CD4-positive, alpha-beta memory T cell (primary cell): ENCODE results near the gene PIK3CB. TPM values are rescaled to one million over a fixed set of nuclear protein-coding genes. Genes with fewer than 3 reads are reported as not detected.
"Not testable (repeated sequence)": the region's sequence is repeated elsewhere in the genome, so short reads cannot be mapped to it uniquely, and the experiment has no call there.

Source experiments
- CTCF ChIA-PET: fragments of 350-600 bp; sonication (Branson Sonifier 250); formaldehyde crosslinking; loops from one replicate; lab custom pipeline; 2021; ENCODE audit warnings: inconsistent platforms; ENCODE audit not compliant: partially characterized antibody; lab: Charles Lee
- POLR2A ChIA-PET: fragments of 350-600 bp; sonication (Branson Sonifier 250); formaldehyde crosslinking; loops from one replicate; lab custom pipeline; 2021; ENCODE audit not compliant: partially characterized antibody; lab: Charles Lee
- DNase-seq, 5 donors: peaks; one replicate each; pipeline versions ENCODE4 v3.0.0 to v3.0.0-alpha.2; 2020 to 2022; ENCODE audit warnings: mixed read lengths in 1 of 5
- H3K27ac ChIP-seq: one replicate; pipeline ENCODE4 v1.7.0; 2013; ENCODE audit warnings: low read depth, low read length
- H3K27me3 ChIP-seq: 2 replicates; pipeline ENCODE4 v1.7.0; 2013; ENCODE audit warnings: mild to moderate bottlenecking, low read length, moderate library complexity; ENCODE audit not compliant: insufficient read depth
- H3K36me3 ChIP-seq: 2 replicates; pipeline ENCODE4 v1.7.0; 2013; ENCODE audit warnings: mild to moderate bottlenecking, low read length, moderate library complexity; ENCODE audit not compliant: insufficient read depth
- H3K4me1 ChIP-seq: 2 replicates; pipeline ENCODE4 v1.7.0; 2013; ENCODE audit warnings: mild to moderate bottlenecking, low read length, moderate library complexity; ENCODE audit not compliant: insufficient read depth
- H3K4me3 ChIP-seq, 2 donors: one replicate each; pipeline ENCODE4 v1.7.0; 2013; ENCODE audit warnings: low read length in 2 of 2, mild to moderate bottlenecking in 1 of 2
- H3K9me3 ChIP-seq, 2 donors: one replicate each; pipeline ENCODE4 v1.7.0; 2013; ENCODE audit warnings: low read length in 2 of 2, control low read depth in 1 of 2; ENCODE audit not compliant: control insufficient read depth in 1 of 2
- H3K27ac Mint-ChIP-seq, 7 donors: one replicate each; pipeline ENCODE4 v1.8.0; 2020 to 2021; ENCODE audit warnings: mixed read lengths in 7 of 7, mild to moderate bottlenecking in 6 of 7, inconsistent platforms in 3 of 7, moderate library complexity in 3 of 7
- H3K27me3 Mint-ChIP-seq, 2 donors: one replicate each; pipeline ENCODE4 v1.8.0; 2020 to 2021; ENCODE audit warnings: mixed read lengths in 2 of 2
- H3K36me3 Mint-ChIP-seq, 2 donors: one replicate each; pipeline ENCODE4 v1.8.0; 2020 to 2021; ENCODE audit warnings: mixed read lengths in 2 of 2, inconsistent platforms in 1 of 2, mild to moderate bottlenecking in 1 of 2
- H3K4me1 Mint-ChIP-seq, 4 donors: one replicate each; pipeline ENCODE4 v1.8.0; 2020 to 2021; ENCODE audit warnings: mixed read lengths in 4 of 4, mild to moderate bottlenecking in 1 of 4
- H3K4me3 Mint-ChIP-seq, 8 donors: one replicate each; pipeline ENCODE4 v1.8.0; 2020 to 2021; ENCODE audit warnings: mixed read lengths in 8 of 8, mild to moderate bottlenecking in 7 of 8, moderate library complexity in 6 of 8, inconsistent platforms in 3 of 8
- H3K9me3 Mint-ChIP-seq, 8 donors: one replicate each; pipeline ENCODE4 v1.8.0; 2020 to 2021; ENCODE audit warnings: mixed read lengths in 8 of 8, mild to moderate bottlenecking in 5 of 8, inconsistent platforms in 3 of 8, moderate library complexity in 1 of 8
- intact Hi-C: fragments of 100-400 bp; cut with micrococcal nuclease; formaldehyde crosslinking; loops from one replicate; pipeline ENCODE4 v1.15.1; 2023
- polyA plus RNA-seq, 2 donors: library from polyadenylated mRNA; unstranded; fragments of 300-500 nt; fragmentation: Illumina TruSeq; gene quantifications; one replicate each; pipeline ENCODE4 v1.2.3, GENCODE V29; 2021
- total RNA-seq, 2 experiments: library from RNA; stranded (reverse); gene quantifications; one replicate each; pipeline ENCODE4 v1.2.3, GENCODE V29; 2021

Gene PIK3CB
- total and polyA plus RNA-seq, 4 experiments from 2014 or later, result 14.4 to 52.1 (median 34.4) TPM

- CTCF ChIA-PET, H3K4me3 ChIP-seq, H3K4me1 ChIP-seq, POLR2A ChIA-PET, H3K27ac ChIP-seq, H3K4me1 Mint-ChIP-seq, H3K27ac Mint-ChIP-seq, H3K27me3 Mint-ChIP-seq, DNase-seq, H3K27me3 ChIP-seq, H3K4me3 Mint-ChIP-seq, H3K9me3 ChIP-seq, H3K9me3 Mint-ChIP-seq, intact Hi-C loops: not testable (repeated sequence)
- peaks cover 32% of the 10 kb centered on the region for H3K36me3 ChIP-seq
- H3K36me3 Mint-ChIP-seq, result peaks cover 46 to 55% of the 10 kb centered on the region in 2 donors
Measured at GRCh38 chr3:138680974-138681373, 153.8 kb downstream of the PIK3CB start.

GRCh38 chr3:138678874-138679392 is 155.8 kb downstream of the PIK3CB start:
- peaks cover 62 to 71% of the 10 kb centered on the region in 2 donors for H3K36me3 Mint-ChIP-seq
- no peaks in the 10 kb centered on the region for H3K27me3 Mint-ChIP-seq

GRCh38 chr3:138678086-138678485 is 156.6 kb downstream of the PIK3CB start:
- DNase-seq, result no peak
- H3K27me3 Mint-ChIP-seq, result no peaks in the 10 kb centered on the region
- H3K27ac Mint-ChIP-seq, result no peak overlapping the region
- Histone ChIP-seq H3K27ac (no peak overlapping the region), H3K4me3 (no peak overlapping the region), H3K27me3 (no peaks in the 10 kb centered on the region), H3K9me3 (no peaks in the 10 kb centered on the region), H3K36me3 (peaks cover 23% of the 10 kb centered on the region), H3K4me1 (no peaks in the 10 kb centered on the region)
- H3K36me3 Mint-ChIP-seq, result peaks cover 67 to 74% of the 10 kb centered on the region in 2 donors
- H3K4me1 Mint-ChIP-seq, result no peaks in the 10 kb centered on the region
- intact Hi-C loops, result no loop called here
- H3K9me3 Mint-ChIP-seq, result peaks cover 4 to 22% (median 16%) of the 10 kb centered on the region in 8 donors
- POLR2A ChIA-PET, result no interaction called here
- CTCF ChIA-PET, result interaction anchor here (1.1 to 2.7 kb wide), 4 partner anchors 10 to 247 kb away, joined by 3 to 12 read pairs (median 4); no protein-coding TSS in a partner anchor
- H3K4me3 Mint-ChIP-seq, result no peak overlapping the region

More at GRCh38 chr3:138678874-138679392, 155.8 kb downstream of the PIK3CB start:
- Mint-ChIP-seq H3K9me3 (peaks cover 4 to 21% (median 16%) of the 10 kb centered on the region in 8 donors), H3K27ac (no peak overlapping the region), H3K4me1 (no peaks in the 10 kb centered on the region), H3K4me3 (no peak overlapping the region)
- POLR2A ChIA-PET, result interaction anchor here (0.5 kb wide), 1 partner anchor 240 kb away, joined by 3 read pairs; no protein-coding TSS in a partner anchor
- intact Hi-C loops, result no loop called here
- Histone ChIP-seq H3K27me3 (no peaks in the 10 kb centered on the region), H3K4me3 (no peak overlapping the region), H3K27ac (no peak overlapping the region), H3K36me3 (peaks cover 28% of the 10 kb centered on the region), H3K9me3 (no peaks in the 10 kb centered on the region), H3K4me1 (no peaks in the 10 kb centered on the region)
- CTCF ChIA-PET, result interaction anchor here (0.5 to 2.7 kb wide), 7 partner anchors 9 to 460 kb away, joined by 3 to 12 read pairs (median 3); no protein-coding TSS in a partner anchor
- no peak for DNase-seq

- no peaks in the 10 kb centered on the region for H3K27me3 Mint-ChIP-seq
- peaks cover 4% of the 10 kb centered on the region for H3K36me3 ChIP-seq
- no peaks in the 10 kb centered on the region for H3K4me1 Mint-ChIP-seq
Measured at GRCh38 chr3:138675393-138675792, 159.3 kb downstream of the PIK3CB start.

GRCh38 chr3:138673641-138674530 is 160.8 kb downstream of the PIK3CB start:
- Mint-ChIP-seq H3K27ac (no peak overlapping the region), H3K36me3 (peaks cover 72 to 82% of the 10 kb centered on the region in 2 donors), H3K9me3 (peaks cover 4 to 22% (median 16%) of the 10 kb centered on the region in 8 donors), H3K27me3 (no peaks in the 10 kb centered on the region), H3K4me3 (no peak overlapping the region), H3K4me1 (no peaks in the 10 kb centered on the region)
- no peak overlapping the region for H3K27ac ChIP-seq
- intact Hi-C loops, result no loop called here
- no peaks in the 10 kb centered on the region for H3K4me1 ChIP-seq
- peaks cover 3% of the 10 kb centered on the region for H3K36me3 ChIP-seq
- POLR2A ChIA-PET, result interaction anchor here (0.5 kb wide), 1 partner anchor 271 kb away, joined by 3 read pairs; no protein-coding TSS in a partner anchor
- no peaks in the 10 kb centered on the region for H3K9me3 ChIP-seq
- H3K27me3 ChIP-seq, result no peaks in the 10 kb centered on the region
- no peak overlapping the region for H3K4me3 ChIP-seq
- CTCF ChIA-PET, result interaction anchor here (0.7 to 1.2 kb wide), 2 partner anchors 242 to 249 kb away, joined by 3 to 5 read pairs; no protein-coding TSS in a partner anchor
- no peak for DNase-seq

More at GRCh38 chr3:138675393-138675792, 159.3 kb downstream of the PIK3CB start:
- no peak for DNase-seq
- Mint-ChIP-seq H3K36me3 (peaks cover 63 to 73% of the 10 kb centered on the region in 2 donors), H3K27ac (peak overlapping the region in 1 of 7 donors; percentile 73), H3K9me3 (peaks cover 4 to 22% (median 16%) of the 10 kb centered on the region in 8 donors), H3K4me3 (peak overlapping the region in 1 of 8 donors; percentile 10)
- Histone ChIP-seq H3K9me3 (no peaks in the 10 kb centered on the region), H3K4me1 (no peaks in the 10 kb centered on the region), H3K27me3 (no peaks in the 10 kb centered on the region), H3K4me3 (no peak overlapping the region), H3K27ac (no peak overlapping the region)
- ChIA-PET CTCF (no interaction called here), POLR2A (no interaction called here)
- intact Hi-C loops, result no loop called here

GRCh38 chr3:138670407-138670806 is 164.3 kb downstream of the PIK3CB start:
- Histone ChIP-seq H3K4me3 (no peak overlapping the region), H3K27ac (no peak overlapping the region), H3K9me3 (no peaks in the 10 kb centered on the region), H3K4me1 (no peaks in the 10 kb centered on the region), H3K27me3 (no peaks in the 10 kb centered on the region), H3K36me3 (no peaks in the 10 kb centered on the region)
- H3K27me3 Mint-ChIP-seq, result no peaks in the 10 kb centered on the region
- H3K9me3 Mint-ChIP-seq, result peaks cover under 1 to 11% (median 6%) of the 10 kb centered on the region in 8 donors
- ChIA-PET CTCF (interaction anchor here (1.7 kb wide), 1 partner anchor 245 kb away, joined by 9 read pairs; no protein-coding TSS in a partner anchor), POLR2A (no interaction called here)
- H3K4me3 Mint-ChIP-seq, result no peak overlapping the region
- no peak overlapping the region for H3K27ac Mint-ChIP-seq
- intact Hi-C loops, result no loop called here
- no peaks in the 10 kb centered on the region for H3K4me1 Mint-ChIP-seq
- no peak for DNase-seq
- H3K36me3 Mint-ChIP-seq, result peaks cover 66 to 69% of the 10 kb centered on the region in 2 donors

- POLR2A ChIA-PET, result no interaction called here
- DNase-seq, result no peak
- CTCF ChIA-PET, result no interaction called here
- Mint-ChIP-seq H3K4me1 (no peaks in the 10 kb centered on the region), H3K36me3 (peaks cover 65 to 68% of the 10 kb centered on the region in 2 donors), H3K27ac (peak overlapping the region in 1 of 7 donors; percentile 22), H3K4me3 (no peak overlapping the region), H3K9me3 (no peaks in the 10 kb centered on the region), H3K27me3 (no peaks in the 10 kb centered on the region)
- Histone ChIP-seq H3K4me1 (no peaks in the 10 kb centered on the region), H3K36me3 (peaks cover 12% of the 10 kb centered on the region), H3K4me3 (no peak overlapping the region), H3K27ac (no peak overlapping the region), H3K9me3 (no peaks in the 10 kb centered on the region), H3K27me3 (no peaks in the 10 kb centered on the region)
- intact Hi-C loops, result no loop called here
Measured at GRCh38 chr3:138668107-138668506, 166.6 kb downstream of the PIK3CB start.
